Activated CD4-positive, alpha-beta T cell treated with anti-CD3 and anti-CD28 coated beads, Interleukin-2, amount 50 U/mL, for 16 hours (primary cell): ENCODE data around the gene CASTOR2.
"Not testable (repeated sequence)": the region's sequence is repeated elsewhere in the genome, so short reads cannot be mapped to it uniquely, and the experiment has no call there.

Experiments
- DNase-seq: peaks from one replicate; pipeline ENCODE4 v3.0.0-alpha.2; 2020

CASTOR2 gene

GRCh38 chr7:75055830-75056772 lies 91.6 kb downstream of the CASTOR2 start:
- DNase-seq = no peak

GRCh38 chr7:75058406-75058805 lies 93.9 kb downstream of the CASTOR2 start:
- no peak for DNase-seq

GRCh38 chr7:75064291-75064690 lies 99.8 kb downstream of the CASTOR2 start:
- no peak for DNase-seq

GRCh38 chr7:75064801-75065200 lies 100.3 kb downstream of the CASTOR2 start:
- DNase-seq = no peak

- DNase-seq = no peak
Measured at GRCh38 chr7:75066521-75066920, 102.0 kb downstream of the CASTOR2 start.

- DNase-seq = no peak
Measured at GRCh38 chr7:75072981-75073283, 108.4 kb downstream of the CASTOR2 start.

- not testable (repeated sequence) for DNase-seq
Measured at GRCh38 chr7:75074262-75074641, 109.7 kb downstream of the CASTOR2 start.
